ENCODE results near the gene VEGFD. TPM values are rescaled to one million over a fixed set of nuclear protein-coding genes. Genes with fewer than 3 reads are reported as not detected.

The VEGFD gene
- total and polyA plus RNA-seq, 10 donors = 0.52 to 4.4 (median 1.0) TPM

DNA sequence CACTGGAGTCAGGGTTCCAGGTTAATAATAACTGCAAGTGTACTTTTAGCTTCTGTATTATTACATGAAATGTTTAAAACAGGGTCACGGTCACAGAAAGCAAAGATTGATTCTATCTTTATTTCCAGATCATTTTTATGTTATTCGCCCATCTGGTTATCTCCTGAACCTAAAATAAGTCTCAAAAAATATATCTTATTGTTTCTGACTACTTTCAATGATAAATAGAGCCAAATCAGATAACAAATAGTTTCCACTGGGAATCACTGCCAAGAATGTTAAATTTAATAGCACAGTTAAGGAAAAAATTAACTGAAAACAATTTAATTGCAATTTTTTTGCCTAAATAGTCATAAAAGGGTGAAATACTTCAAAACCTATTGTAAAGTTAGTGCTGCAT lies 17.2 kb upstream of the VEGFD start:
- Histone ChIP-seq H3K36me3 (no peaks in the 10 kb centered on the region), H3K4me3 (no peak overlapping the region), H3K27ac (no peak overlapping the region), H3K27me3 (replicated peaks in 1 of 7) (peaks cover 0 to 7% (median 0%) of the 10 kb centered on the region in 7 donors), H3K4me1 (peaks cover 0 to 3% (median 0%) of the 10 kb centered on the region in 6 donors), H3K9me3 (no peaks in the 10 kb centered on the region)
- TF ChIP-seq POLR2A (IDR thresholded peaks at IDR 0.05) (no peak), POLR2AphosphoS5 (IDR thresholded peaks at IDR 0.05) (no peak)
- TF ChIP-seq, protein P1, sequence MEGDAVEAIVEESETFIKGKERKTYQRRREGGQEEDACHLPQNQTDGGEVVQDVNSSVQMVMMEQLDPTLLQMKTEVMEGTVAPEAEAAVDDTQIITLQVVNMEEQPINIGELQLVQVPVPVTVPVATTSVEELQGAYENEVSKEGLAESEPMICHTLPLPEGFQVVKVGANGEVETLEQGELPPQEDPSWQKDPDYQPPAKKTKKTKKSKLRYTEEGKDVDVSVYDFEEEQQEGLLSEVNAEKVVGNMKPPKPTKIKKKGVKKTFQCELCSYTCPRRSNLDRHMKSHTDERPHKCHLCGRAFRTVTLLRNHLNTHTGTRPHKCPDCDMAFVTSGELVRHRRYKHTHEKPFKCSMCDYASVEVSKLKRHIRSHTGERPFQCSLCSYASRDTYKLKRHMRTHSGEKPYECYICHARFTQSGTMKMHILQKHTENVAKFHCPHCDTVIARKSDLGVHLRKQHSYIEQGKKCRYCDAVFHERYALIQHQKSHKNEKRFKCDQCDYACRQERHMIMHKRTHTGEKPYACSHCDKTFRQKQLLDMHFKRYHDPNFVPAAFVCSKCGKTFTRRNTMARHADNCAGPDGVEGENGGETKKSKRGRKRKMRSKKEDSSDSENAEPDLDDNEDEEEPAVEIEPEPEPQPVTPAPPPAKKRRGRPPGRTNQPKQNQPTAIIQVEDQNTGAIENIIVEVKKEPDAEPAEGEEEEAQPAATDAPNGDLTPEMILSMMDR (IDR thresholded peaks at IDR 0.05 in 8 of 11, conservative IDR thresholded peaks at IDR 0.05 in 3 of 11) = no peak
- DNase-seq = no peak
- 30 to 50% (median 32%) methylated on average over 2 of the region's 2 CpGs for WGBS, 5 donors
- intact Hi-C loops (cut with DNase I; ENCODE audit: low total_unique reads) = no loop called here

DNA sequence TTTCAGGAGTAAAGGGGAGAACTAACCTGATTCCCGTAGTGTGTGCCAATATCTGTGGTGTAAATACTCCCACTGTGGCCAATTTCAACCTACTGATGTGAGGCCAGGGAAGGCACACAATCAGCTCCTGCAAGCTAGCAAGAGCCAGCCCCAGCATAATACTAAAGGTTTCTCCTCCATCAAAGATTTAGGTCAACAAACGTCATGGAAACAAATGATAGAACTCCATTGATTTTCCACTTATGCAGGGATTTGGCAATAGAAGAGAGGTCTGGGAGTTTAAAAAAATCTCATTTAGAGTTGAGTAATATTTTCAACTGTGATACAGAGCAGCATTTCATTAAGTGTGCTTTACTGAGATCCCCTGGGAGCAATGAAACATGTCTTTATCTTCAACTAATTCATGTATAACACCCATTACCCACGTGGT lies 15.8 kb upstream of the VEGFD start:
- WGBS, 5 donors = 62 to 88% (median 79%) methylated on average over 3 of the region's 3 CpGs
- intact Hi-C loops (cut with DNase I; ENCODE audit: low total_unique reads) = no loop called here
- Histone ChIP-seq H3K27me3 (replicated peaks in 1 of 7) (peaks cover 0 to 3% (median 0%) of the 10 kb centered on the region in 7 donors), H3K4me1 (peaks cover 0 to under 1% (median 0%) of the 10 kb centered on the region in 6 donors), H3K27ac (no peak overlapping the region), H3K9me3 (no peaks in the 10 kb centered on the region), H3K36me3 (no peaks in the 10 kb centered on the region), H3K4me3 (no peak overlapping the region)
- TF ChIP-seq POLR2AphosphoS5 (IDR thresholded peaks at IDR 0.05) = no peak
- TF ChIP-seq, protein P1 (IDR thresholded peaks at IDR 0.05 in 8 of 11, conservative IDR thresholded peaks at IDR 0.05 in 3 of 11) = no peak
- DNase-seq = no peak

DNA sequence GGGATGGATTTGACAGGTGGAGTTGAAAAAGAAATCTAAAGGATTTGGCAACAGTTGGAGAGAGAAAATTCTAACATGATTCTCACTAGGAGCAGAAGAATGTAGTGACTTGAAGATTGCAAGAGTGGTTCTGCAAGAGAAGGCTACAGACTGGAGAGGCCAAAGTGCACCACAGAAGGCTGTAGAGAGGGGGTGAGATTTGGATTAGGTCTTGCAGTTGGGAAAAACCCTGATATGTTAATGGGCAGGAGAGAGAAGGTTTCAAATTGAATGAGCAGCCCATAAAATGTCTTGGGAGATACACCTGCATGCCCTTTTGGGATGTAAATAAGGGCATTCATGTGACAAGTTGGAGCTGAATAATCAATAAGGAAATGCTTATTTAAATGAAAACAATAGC lies 14.7 kb upstream of the VEGFD start:
- no peaks in the 10 kb centered on the region for H3K4me1 ChIP-seq
- no peak for DNase-seq
- no peaks in the 10 kb centered on the region for H3K27me3 ChIP-seq (replicated peaks in 1 of 7)
- TF ChIP-seq POLR2AphosphoS5 (IDR thresholded peaks at IDR 0.05) (no peak), POLR2A (IDR thresholded peaks at IDR 0.05) (no peak)
- TF ChIP-seq, protein P1 (IDR thresholded peaks at IDR 0.05 in 8 of 11, conservative IDR thresholded peaks at IDR 0.05 in 3 of 11) = no peak
- no peaks in the 10 kb centered on the region for H3K9me3 ChIP-seq
- H3K4me3 ChIP-seq = no peak overlapping the region
- no peak overlapping the region for H3K27ac ChIP-seq
- intact Hi-C loops (cut with DNase I; ENCODE audit: low total_unique reads) = no loop called here
- no peaks in the 10 kb centered on the region for H3K36me3 ChIP-seq

DNA sequence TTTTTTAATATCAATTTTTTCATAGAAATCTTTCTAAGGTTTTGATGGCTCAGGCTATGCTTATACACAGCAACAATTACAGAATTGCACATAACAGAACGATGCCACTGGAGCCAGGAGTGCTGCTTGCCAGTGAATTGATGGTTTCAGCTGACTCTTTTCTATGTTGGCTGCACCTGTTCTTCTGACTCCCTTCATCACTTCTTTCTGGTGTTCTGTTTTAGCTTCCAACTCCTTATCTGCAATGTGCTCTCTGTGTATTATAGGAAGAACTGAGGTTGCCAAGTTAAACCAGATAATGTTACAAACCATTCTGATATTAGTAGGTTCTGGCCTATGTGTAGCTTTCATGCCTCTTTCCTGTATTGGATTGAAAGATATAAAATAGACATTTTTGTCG lies 11.6 kb upstream of the VEGFD start:
- Histone ChIP-seq H3K9me3 (no peaks in the 10 kb centered on the region), H3K4me3 (no peak overlapping the region), H3K27me3 (replicated peaks in 1 of 7) (peaks cover 0 to 7% (median 0%) of the 10 kb centered on the region in 7 donors), H3K27ac (no peak overlapping the region), H3K4me1 (no peaks in the 10 kb centered on the region), H3K36me3 (no peaks in the 10 kb centered on the region)
- intact Hi-C loops (cut with DNase I; ENCODE audit: low total_unique reads) = no loop called here
- no peak for DNase-seq
- TF ChIP-seq POLR2AphosphoS5 (IDR thresholded peaks at IDR 0.05) (no peak), POLR2A (IDR thresholded peaks at IDR 0.05) (no peak)
- TF ChIP-seq, protein P1 (IDR thresholded peaks at IDR 0.05 in 8 of 11, conservative IDR thresholded peaks at IDR 0.05 in 3 of 11) = no peak
- WGBS, 5 donors = 68 to 90% (median 83%) methylated on average over 2 of the region's 2 CpGs

Data from spleen (tissue), 11 donors.